HAP-1 (cell line): ENCODE data around the gene RHBDF1.

Experiments used
- DNase-seq, 2 experiments: peaks; one replicate each; pipeline ENCODE4 v3.0.0-alpha.2; 2016 to 2020; ENCODE audit warnings: low spot score in 2 of 2
- H3K27me3 ChIP-seq: fragments of 250-450 bp; sonication (Bioruptor Pico); 2 replicates; pipeline ENCODE4 v1.5.1; 2020; ENCODE audit warnings: low read depth, mild to moderate bottlenecking, moderate library complexity
- H3K36me3 ChIP-seq: fragments of 250-450 bp; sonication (Bioruptor Pico); replicated peaks from 2 replicates; pipeline ENCODE4 v1.5.1; 2020; ENCODE audit warnings: mild to moderate bottlenecking
- H3K4me1 ChIP-seq: fragments of 250-450 bp; sonication (Bioruptor Pico); 2 replicates; pipeline ENCODE4 v1.5.1; 2020; ENCODE audit warnings: mild to moderate bottlenecking
- H3K4me3 ChIP-seq: fragments of 250-450 bp; sonication (Bioruptor Pico); 2 replicates; pipeline ENCODE4 v1.5.1; 2020; ENCODE audit warnings: mild to moderate bottlenecking, moderate library complexity
- H3K9me3 ChIP-seq: fragments of 250-450 bp; sonication (Bioruptor Pico); 2 replicates; pipeline ENCODE4 v1.5.1; 2020; ENCODE audit warnings: mild to moderate bottlenecking, moderate library complexity
- in situ Hi-C: fragments of 300-500 bp; cut with MboI; formaldehyde crosslinking; loops from 3 replicates; pipeline ENCODE4 v1.14.3; 2020; ENCODE audit warnings: low sequenced_read_pairs, inconsistent platforms, mixed read lengths

Gene RHBDF1, protein sequence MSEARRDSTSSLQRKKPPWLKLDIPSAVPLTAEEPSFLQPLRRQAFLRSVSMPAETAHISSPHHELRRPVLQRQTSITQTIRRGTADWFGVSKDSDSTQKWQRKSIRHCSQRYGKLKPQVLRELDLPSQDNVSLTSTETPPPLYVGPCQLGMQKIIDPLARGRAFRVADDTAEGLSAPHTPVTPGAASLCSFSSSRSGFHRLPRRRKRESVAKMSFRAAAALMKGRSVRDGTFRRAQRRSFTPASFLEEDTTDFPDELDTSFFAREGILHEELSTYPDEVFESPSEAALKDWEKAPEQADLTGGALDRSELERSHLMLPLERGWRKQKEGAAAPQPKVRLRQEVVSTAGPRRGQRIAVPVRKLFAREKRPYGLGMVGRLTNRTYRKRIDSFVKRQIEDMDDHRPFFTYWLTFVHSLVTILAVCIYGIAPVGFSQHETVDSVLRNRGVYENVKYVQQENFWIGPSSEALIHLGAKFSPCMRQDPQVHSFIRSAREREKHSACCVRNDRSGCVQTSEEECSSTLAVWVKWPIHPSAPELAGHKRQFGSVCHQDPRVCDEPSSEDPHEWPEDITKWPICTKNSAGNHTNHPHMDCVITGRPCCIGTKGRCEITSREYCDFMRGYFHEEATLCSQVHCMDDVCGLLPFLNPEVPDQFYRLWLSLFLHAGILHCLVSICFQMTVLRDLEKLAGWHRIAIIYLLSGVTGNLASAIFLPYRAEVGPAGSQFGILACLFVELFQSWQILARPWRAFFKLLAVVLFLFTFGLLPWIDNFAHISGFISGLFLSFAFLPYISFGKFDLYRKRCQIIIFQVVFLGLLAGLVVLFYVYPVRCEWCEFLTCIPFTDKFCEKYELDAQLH

DNA sequence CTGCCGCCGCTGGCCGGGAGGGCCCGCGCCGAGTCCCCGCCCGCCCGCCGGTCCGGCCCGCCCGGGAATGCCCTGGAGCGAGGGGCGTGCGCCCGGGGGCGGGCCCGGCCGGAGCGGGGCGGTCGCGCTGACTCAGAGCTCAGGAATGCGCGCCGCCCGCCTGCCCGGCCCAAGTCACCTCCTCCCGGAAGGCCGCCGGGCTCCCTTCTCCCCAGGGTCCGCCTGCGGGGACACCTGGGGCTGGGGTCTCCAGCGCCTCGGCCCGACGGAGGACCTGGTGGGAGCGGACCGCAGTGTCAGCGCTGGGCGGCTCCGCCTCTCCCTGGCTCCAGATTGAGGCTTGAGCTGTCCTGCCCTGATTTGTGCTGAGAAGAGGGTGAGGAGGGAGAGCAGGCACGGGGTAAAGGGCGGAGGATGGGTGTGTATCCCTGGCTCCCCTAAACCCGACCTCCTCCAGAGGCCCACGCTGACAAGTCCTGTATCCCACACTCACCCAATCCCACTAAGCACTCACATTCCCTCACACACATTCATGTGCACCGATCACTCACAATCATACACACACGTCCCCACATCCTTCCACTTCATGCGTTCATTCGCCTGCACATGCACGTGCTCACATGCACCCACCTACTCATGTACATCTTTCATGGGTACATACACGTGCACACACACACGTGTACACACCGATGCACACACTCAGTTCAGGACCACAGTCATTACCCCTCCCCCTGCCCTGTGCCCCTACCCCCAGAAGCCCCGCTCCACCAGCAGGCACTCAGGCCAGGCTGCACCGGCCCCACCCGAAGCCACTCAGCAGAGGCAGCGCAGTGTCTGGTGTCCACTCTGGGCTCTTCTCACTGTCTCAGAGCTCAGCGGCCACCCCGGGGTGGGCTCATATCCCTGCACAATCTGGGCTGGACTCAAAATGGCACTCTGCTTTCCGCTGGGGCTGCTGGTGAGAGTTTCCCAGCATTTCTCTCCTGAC is at the start of gene RHBDF1:
TSS of gene RHBDF1 (minus strand) at position 71 of the 988 bp plus-strand sequence. CDS start 7,616 bp downstream, outside the sequence.
- Histone ChIP-seq H3K27me3 (no peaks in the 10 kb centered on the region), H3K4me3 (peak within 1 kb of the TSS; percentile 64), H3K9me3 (no peaks in the 10 kb centered on the region), H3K4me1 (peaks cover 22% of the 10 kb centered on the region), H3K36me3 (no peaks in the 10 kb centered on the region)
- in situ Hi-C loops = no loop called here
- DNase-seq = peak; percentile 53 to 71

DNA sequence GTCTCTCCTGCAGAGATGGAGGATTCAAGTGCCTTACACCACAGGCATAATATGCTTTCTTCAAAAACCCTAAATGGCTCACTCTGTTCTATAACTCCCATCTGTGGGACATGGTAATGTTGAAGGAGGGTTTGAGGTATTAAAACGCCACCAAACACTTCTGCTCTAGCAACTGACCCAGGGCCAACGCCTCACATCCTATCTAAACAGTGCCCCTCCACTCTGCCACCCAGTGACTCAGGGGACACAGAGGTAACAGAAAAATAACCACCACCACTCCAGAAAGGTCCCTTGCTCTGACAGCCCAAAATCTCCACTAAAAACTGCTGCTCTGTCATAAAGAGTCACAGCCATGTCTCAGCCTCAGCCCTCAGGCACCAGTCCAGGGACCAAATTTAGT is 48.3 kb upstream of the RHBDF1 start:
- no peak for DNase-seq
- in situ Hi-C loops = no loop called here
- H3K27me3 ChIP-seq = no peaks in the 10 kb centered on the region
- H3K4me3 ChIP-seq = no peak overlapping the region
- H3K36me3 ChIP-seq = peaks cover 8% of the 10 kb centered on the region
- H3K4me1 ChIP-seq = peaks cover 3% of the 10 kb centered on the region; the same call in 1 of the 2 replicates
- no peaks in the 10 kb centered on the region for H3K9me3 ChIP-seq

DNA sequence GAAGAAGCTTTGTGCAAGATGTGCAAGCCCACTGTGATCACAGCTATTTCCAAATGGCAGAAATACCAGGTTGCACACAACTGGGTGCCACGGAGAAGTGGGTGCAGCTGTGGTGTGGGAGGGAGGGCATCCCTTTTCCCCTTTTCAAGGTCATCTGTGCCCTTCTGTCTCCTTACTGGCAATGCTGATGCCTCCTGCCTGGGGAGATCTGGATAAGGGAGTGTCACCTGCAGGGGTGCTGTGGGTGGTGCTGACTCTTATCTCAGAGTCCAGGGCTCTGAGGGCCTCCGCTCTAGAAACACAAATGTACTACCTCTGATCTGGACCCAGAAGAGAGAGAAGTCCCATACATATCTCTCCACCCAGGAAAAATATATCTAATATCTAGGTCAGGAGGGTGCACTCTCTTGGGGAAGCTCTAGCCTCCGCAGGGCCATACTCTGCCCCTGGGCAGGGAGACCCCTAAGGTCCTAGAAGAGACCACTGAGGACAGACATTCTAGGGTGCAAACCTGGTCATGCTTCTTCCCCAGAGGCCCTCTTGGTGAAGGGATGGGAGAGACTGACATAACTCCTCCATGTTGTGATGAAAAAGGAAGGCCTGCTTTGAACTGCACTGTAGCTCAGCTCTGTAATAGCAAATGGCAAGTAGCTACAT is 47.5 kb upstream of the RHBDF1 start:
- in situ Hi-C loops = no loop called here
- peaks cover 8% of the 10 kb centered on the region for H3K36me3 ChIP-seq
- H3K27me3 ChIP-seq = no peaks in the 10 kb centered on the region
- H3K4me3 ChIP-seq = no peak overlapping the region
- H3K9me3 ChIP-seq = no peaks in the 10 kb centered on the region
- H3K4me1 ChIP-seq = 0 out of 2 replicates have a peak, but pooled peaks cover 3% of the 10 kb centered on the region
- DNase-seq = no peak

DNA sequence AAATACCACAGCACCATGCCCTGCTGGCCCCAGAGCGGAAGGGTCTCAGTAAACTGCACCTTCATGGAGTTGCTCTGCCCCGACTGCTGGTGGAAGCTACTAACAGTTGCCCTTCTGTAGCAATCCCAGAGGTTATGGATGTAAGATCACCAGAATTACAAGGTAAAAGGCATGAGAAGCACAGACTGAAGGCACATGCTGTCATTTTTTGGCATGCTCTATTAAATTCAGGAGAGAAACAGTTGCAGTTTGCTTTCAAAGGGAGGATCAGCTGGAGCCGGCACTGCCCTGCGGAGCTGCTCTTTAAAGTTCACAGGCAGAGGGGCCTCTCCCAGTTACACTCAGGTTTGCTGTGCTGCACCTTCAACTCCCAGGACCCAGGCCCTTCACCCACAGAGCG is 46.9 kb upstream of the RHBDF1 start:
- H3K4me3 ChIP-seq = no peak overlapping the region
- no peak for DNase-seq
- no peaks in the 10 kb centered on the region for H3K4me1 ChIP-seq
- no peaks in the 10 kb centered on the region for H3K9me3 ChIP-seq
- in situ Hi-C loops = no loop called here
- H3K36me3 ChIP-seq = peaks cover 6% of the 10 kb centered on the region; the same call in 1 of the 2 replicates
- H3K27me3 ChIP-seq = no peaks in the 10 kb centered on the region

DNA sequence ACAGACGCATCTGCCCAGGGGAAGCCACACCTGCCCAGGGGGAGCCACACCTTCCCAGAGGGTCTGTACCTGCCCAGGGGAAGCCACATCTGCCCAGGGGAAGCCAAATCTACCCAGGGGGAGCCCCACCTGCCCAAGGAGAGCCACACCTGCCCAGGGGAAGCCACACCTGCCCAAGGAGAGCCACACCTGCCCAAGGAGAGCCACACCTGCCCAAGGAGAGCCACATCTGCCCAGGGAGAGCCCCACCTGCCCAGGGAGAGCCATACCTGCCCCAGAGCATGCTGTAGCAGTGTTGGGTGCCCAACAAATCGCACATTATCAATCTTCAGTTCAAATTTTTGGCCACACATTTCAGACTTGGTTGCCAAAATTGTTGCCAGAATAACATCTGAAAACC is 46.4 kb upstream of the RHBDF1 start:
- H3K27me3 ChIP-seq = no peaks in the 10 kb centered on the region
- in situ Hi-C loops = no loop called here
- H3K9me3 ChIP-seq = no peaks in the 10 kb centered on the region
- H3K4me3 ChIP-seq = no peak overlapping the region
- H3K36me3 ChIP-seq = peaks cover 9% of the 10 kb centered on the region
- H3K4me1 ChIP-seq = no peaks in the 10 kb centered on the region
- no peak for DNase-seq

DNA sequence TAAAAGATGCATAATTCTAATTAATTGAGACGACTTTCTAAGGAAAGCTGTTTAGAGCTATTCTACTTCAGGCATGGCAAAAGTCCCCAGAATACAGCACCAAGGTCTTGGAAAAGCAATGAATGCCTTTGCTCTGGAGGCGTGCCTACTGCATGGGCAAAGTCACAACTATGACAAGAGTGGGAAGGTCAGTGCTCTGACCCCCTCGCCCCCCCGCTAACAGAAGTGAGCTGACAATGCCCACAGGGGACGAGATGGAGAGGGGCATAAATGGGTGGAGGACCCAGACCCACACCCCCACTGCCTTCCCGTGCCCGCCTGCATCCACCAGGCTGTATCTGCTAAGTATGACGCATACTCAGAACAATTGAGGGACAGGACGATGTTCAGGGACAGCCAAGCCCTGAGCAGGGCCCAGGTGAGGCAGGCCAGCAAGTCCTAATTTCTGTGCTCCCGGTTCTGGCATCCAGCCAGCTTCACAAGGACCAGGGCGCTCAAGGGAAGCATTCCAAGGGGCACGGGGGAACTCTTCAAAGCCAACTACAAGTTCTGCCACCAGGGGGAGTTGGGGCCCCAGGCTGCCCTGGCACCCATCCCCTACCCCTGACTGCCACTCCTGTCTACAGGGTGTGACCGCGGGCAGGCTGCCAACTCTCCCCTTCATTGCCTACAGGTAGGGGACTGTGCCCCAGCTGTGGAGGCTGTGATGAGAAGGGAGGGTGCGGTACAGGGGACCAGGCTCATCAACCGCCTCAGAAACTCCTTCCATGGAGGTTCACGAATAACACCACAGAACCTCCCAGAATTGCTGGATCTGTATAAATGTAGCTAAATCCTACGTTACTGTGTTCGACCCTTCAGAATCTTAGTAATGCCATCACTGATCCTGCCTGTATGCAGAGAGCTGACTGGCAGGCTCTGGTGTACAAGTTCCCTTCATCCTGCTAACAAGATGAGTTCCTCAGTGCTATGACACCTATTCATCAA is 45.2 kb upstream of the RHBDF1 start:
- H3K36me3 ChIP-seq = peaks cover 16% of the 10 kb centered on the region
- H3K4me1 ChIP-seq = no peaks in the 10 kb centered on the region
- no peaks in the 10 kb centered on the region for H3K9me3 ChIP-seq
- peak; percentile 47 to 89 for DNase-seq
- in situ Hi-C loops = no loop called here
- no peak overlapping the region for H3K4me3 ChIP-seq
- no peaks in the 10 kb centered on the region for H3K27me3 ChIP-seq

DNA sequence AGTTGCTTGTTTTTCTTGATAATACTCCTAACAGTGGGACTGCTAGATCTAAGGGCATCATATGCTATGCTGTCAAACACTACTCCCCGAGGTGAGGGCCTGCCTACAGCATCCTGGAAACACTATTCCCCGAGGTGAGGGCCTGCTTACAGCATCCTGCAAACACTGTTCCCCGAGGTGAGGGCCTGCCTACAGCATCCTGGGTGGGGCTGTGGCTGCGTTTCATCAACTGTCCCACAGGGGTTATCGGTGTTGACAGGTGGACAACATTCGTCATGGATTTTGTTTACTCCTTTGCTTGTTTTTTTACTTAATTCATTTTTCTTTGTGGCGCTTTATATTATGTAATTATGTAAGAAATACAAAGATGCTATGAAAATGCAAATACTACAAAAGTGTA is 43.6 kb upstream of the RHBDF1 start:
- in situ Hi-C loops = no loop called here
- no peak for DNase-seq
- Histone ChIP-seq H3K4me3 (no peak overlapping the region), H3K27me3 (no peaks in the 10 kb centered on the region), H3K9me3 (no peaks in the 10 kb centered on the region), H3K36me3 (peaks cover 29% of the 10 kb centered on the region), H3K4me1 (no peaks in the 10 kb centered on the region)

DNA sequence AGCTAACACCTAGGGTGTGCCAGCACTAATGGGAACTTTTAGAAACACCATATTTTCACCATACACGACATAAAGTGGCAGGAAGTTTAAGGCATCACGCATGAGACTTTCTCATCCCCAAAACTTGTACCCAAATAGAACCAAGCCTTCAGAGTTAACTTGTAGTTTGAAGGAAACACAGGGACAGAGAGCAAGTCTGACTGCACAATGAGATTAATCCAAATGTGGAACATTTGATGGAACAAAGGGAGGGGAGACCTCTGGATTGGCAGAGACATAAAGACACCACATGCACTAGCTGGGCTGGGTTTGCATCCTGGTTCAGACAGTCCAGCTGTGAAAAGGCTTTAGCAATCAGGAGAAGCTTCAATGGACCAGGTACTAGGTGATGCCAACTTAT is 41.9 kb upstream of the RHBDF1 start:
- Histone ChIP-seq H3K9me3 (no peaks in the 10 kb centered on the region), H3K36me3 (peaks cover 41% of the 10 kb centered on the region), H3K4me3 (no peak overlapping the region), H3K27me3 (no peaks in the 10 kb centered on the region), H3K4me1 (no peaks in the 10 kb centered on the region)
- no peak for DNase-seq
- in situ Hi-C loops = no loop called here

DNA sequence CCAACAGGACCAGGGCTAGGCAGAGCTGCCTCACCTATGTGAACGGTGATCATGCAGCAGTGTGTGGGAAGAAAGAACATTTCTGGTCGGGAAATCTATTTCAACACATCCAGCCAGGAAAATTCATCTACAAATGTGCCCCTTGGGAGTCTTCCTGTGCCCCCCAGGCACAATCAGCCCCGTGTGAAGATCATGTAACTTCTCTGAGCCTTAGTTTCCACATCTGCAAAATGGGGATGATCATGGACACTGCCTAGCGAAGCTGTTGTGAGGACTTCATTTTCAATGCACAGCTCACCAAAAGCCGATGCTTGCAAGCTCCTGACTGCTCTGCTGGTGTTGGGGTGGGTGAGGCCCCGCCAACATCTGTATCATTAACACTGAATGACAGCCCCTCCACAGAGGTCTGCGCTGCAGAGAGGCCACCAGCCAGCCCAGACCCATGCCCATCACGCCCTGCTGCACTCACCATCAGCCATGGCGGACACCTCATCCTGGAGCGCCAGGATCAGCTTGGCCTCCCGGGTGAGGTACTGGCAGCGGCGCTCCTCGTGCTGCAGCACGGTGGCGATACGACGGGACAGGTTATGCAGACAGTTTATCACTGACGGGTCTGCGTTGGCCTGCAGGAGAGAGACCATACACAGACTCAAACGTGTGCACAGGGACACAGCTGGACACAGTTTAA is 39.9 kb upstream of the RHBDF1 start:
- Histone ChIP-seq H3K4me3 (no peak overlapping the region), H3K36me3 (peaks cover 46% of the 10 kb centered on the region), H3K4me1 (no peaks in the 10 kb centered on the region), H3K9me3 (no peaks in the 10 kb centered on the region), H3K27me3 (no peaks in the 10 kb centered on the region)
- no peak for DNase-seq
- in situ Hi-C loops = no loop called here

DNA sequence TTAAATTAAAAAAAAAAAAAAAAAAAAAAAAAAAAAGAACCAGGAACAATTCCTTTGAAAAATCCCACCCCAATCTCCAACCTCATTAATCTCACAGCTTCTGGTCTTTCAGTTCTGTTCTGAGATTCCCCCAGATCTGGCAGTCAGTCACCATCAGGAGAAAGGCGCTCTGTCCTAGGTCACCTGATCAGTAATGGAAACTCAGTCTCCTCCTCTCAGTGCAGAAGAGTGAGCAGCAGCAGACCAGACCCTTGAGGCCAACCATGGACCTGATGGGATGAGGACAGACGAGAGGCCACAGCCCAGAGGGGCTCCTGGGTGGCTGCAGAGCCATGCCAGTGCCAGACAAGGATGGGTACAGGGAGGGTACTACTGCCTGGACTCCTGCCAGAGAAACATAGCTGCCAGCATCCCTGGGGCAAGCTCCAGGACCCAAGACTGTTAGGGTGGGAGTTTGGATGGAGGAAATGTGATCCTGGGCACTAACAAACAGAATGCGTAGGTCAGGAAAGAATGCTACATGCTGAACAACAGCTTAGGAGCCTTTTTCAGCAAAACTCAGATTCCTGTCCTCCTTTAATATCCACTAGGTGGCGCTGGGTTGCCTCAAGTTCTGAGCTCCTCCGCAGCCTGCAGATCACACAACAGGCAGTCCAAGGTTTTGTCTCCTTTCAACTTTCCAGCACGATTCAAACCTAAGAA is 34.3 kb upstream of the RHBDF1 start:
- Histone ChIP-seq H3K27me3 (no peaks in the 10 kb centered on the region), H3K9me3 (no peaks in the 10 kb centered on the region), H3K4me3 (no peak overlapping the region), H3K4me1 (no peaks in the 10 kb centered on the region), H3K36me3 (peaks cover 46% of the 10 kb centered on the region)
- in situ Hi-C loops = loop anchor here (5.0 kb wide), 1 partner anchor 76 kb away; the partner anchor contains the start of gene HBQ1
- peak; percentile 74 for DNase-seq

DNA sequence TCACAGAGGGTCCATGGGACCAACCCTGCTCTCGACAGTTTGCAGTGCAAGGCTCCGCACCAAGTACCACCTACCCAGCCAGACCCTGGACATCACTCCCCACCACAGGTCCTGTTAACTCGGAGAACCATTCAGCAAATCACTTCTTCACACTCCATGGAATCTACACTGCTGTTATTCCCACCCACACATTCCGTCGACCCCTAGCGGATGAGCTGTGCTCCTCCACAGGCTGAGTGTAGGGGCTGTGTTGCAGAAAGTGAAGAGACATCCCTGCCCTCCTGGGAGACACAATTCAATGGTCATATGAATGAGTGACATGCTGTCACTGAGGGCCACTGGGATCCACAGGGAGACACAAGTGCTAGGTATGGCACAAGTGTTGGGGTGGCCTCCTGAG is 33.1 kb upstream of the RHBDF1 start:
- H3K4me3 ChIP-seq = no peak overlapping the region
- H3K9me3 ChIP-seq = no peaks in the 10 kb centered on the region
- DNase-seq = no peak
- in situ Hi-C loops = loop anchor here (5.0 kb wide), 1 partner anchor 77 kb away; the partner anchor contains the start of gene HBQ1
- H3K4me1 ChIP-seq = no peaks in the 10 kb centered on the region
- peaks cover 41% of the 10 kb centered on the region for H3K36me3 ChIP-seq
- no peaks in the 10 kb centered on the region for H3K27me3 ChIP-seq
